Measurements from ENCODE around the gene SYNGR3.
"Not testable (repeated sequence)": the region's sequence is repeated elsewhere in the genome, so short reads cannot be mapped to it uniquely, and the experiment has no call there.

Gene SYNGR3

DNA sequence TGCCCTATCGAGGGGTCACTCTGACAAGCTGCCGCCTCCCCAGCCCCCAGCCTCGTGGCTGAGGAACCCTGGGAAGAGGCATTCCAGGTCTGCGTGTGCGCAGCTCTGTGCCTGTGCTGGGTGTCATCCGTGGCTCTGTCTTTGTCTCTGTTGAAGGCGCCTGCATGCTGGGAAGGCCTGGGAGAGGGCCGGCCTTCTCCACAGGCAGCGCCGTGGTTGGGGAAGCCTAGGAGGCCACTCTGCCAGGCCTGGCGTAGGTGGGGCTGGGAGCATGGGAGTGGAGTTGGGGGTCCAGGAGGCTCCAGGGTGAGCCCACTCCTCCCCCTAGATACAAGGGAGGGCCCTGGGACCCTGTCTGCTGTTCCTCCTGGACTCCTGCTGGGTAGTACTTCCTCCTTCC lies 40.3 kb downstream of the SYNGR3 start:
- no peak for DNase-seq

DNA sequence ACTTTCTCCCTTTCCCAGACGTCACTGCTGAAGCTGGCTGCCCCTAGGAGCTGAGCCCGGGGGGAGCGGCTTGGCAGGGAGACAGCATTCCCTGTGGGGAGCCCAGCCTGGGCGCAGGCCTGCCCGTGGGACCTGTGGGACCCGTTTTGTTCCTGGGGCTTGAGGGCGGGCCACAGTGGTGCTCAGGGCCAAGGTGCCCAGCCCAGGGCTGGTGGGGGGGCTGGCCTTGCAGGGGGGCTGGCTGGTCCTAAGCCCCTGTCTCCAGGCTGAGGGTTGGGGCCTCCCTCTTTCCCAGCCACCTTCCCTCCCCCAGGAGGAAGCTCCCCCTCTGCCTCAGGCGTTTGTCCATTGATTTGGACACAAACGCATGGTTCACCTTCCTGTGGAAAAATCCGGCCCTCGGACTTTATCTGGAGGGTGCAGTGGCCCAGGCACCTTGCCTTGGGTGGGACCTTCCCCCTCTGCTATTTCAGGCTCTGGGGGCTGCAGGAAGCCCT lies 41.4 kb downstream of the SYNGR3 start:
- no peak for DNase-seq

DNA sequence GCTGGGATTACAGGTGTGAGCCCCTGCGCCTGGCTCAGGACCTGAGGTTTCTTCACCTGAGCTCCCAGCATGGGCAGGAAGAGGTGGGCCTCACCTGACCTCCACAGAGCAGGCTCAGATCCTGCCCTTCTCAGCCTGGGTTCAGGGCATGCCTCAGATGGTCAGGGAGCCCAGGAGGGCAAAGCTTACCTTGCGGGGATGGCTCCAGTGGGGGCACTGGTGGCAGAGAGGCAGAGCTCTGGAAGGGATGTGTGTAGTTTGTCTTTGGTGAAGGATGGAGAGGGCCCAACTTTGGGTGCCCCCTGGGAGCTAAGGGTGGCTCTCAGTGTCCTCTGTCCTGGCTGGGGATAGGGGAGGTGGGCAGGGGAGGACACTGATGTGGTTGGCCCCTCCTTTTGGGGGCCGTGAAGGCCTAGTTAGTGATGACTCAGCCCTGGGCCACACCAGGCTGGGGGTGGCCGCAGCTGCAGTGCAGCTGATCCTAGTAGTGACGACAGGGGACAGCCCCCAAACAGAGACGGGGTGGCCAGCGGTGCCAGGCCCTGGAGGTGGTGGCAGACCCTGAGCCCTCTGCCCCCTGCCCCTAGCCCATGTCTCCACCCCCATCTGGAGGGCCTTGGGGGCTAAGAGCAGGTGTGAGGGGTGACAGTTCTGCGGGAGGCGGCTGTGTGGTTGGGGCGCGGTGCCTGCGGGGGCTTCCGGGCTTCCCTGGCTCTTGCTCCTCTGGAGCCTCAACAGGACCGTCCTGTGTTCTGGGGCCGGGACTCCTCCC lies 42.7 kb downstream of the SYNGR3 start:
- no peak for DNase-seq

DNA sequence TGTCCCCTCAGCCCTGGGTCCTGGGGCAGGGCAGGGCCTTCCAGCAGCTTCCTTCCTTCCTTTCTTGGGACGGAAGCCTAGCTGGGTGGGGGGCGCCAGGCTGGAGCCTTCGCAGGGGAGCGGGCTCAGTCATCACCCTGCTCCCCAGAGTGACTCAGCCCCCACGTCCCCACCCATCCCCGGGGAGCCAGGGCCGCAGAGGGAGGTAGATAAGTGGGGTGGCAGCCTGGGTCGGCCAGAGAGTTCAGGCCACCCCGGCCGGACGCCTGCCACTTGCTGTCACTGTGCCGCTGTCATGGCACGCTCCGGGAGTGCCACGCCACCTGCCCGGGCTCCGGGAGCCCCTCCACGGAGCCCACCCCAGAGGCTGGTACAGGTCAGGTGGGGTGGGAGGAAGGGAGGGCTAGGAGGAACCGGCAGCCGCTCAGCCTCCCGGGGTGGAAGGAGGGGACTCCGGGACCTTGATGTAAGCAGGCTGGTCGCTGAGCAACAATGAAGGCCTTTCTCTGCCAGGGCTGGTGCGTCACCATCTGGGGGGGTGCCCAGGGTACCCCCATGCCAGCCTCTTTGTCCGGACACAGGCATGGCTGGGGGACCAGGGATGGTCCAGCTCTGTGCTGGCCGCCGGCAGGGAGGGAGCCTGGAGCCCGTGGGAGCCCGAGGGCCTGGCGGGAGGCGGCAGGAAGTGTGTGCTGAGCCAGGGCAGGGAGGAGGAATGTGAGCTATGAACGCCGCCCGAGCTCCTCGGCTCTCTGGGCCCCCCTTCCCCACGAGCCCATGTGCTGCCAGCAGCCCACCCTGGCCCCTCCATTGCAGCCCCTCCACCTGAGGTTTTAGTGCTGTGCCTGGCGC lies 43.5 kb downstream of the SYNGR3 start:
- DNase-seq, result no peak

DNA sequence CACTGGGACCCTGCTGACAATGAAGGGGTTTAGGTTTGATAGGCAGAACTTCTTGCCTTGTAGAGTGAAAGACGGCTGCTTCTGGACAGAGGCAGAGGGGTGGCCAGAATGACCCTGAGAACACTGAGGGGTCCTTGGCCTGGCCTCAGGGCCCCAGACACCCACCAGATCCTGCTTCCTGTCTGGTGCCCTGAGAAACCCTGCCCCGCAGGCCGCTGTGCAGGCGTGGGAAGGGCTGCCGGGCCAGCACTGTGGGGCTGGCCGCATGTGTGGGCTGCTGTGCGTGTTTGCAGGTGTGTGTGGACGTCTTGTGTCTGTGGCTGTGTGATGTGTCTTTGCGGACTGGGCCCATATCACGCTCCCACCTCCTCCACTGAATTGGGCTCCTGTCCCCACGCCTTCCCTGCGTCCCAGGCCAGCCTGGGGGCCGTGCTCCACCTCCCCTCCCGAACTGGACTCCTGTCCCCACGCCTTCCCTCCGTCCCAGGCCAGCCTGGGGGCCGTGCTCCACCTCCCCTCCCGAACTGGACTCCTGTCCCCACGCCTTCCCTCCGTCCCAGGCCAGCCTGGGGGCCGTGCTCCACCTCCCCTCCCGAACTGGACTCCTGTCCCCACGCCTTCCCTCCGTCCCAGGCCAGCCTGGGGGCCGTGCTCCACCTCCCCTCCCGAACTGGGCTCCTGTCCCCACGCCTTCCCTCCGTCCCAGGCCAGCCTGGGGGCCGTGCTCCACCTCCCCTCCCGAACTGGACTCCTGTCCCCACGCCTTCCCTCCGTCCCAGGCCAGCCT lies 44.3 kb downstream of the SYNGR3 start:
- not testable (repeated sequence) for DNase-seq

DNA sequence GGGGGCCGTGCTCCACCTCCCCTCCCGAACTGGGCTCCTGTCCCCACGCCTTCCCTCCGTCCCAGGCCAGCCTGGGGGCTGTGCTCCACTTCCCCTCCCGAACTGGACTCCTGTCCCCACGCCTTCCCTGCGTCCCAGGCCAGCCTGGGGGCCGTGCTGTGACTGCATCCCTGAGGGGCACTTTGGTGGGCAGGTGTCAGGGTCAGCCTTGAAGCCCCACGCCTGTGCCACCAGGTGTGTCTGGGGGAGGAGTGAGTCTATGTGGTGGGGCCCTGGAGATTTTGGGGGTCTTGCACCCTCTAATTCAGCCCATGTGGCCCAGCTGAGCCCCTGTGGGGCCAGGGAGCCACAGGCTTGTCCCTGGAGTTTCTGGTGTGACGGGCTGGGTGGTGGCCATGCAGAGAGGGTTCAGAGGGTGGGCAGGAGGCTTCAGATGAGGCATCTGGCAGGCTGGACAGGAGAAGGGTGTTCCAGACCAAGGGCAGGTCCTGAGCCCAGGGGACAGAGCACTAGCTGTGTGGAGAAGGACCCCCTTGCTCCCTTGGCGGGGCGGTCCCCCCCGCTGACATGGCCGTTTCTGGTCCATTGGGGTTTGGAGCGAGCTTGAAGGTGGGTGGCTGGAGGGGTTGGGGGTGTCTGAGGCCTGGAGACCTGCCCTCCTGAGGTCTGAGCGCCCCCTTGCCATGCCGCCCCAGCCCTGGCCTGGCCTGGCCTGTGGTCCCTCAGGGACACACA lies 45.1 kb downstream of the SYNGR3 start:
- DNase-seq, result no peak

DNA sequence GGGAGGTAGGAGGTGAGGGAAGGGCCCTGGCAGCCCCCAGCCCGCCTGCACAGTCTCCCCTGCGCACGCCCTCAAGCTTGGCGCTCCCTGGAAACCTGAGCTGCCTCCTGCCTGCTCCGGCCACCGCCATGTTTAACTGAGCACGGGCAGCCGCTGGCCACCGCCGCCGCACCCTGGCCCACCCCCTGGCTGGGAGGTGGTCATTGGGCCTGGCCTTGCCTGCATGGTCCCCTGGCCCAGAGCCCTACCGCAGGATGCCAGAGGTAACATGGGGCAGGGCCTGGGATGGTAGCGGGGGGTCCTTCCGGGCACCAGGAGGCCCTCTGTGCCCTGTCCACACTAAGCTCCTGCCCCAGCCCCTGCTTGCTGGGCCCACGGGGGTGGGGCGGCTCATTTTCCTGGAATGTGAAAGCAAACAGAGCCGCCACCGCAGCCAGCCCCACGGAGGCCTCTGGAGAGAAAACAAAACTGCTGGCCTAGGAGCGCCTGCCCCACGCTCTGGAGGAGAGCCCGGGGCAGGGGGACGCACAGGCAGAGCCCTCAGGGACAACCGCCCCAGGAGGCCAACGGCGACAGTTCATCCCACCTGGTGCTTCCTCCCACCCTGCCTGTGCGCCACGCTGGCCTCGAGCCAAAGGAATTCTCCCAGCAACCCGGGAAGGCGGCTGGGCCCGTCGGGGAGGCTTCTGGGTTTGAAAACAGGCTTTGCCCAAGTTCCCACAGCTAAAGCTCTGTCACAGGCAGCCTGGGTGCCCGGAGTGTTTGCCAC lies 45.8 kb downstream of the SYNGR3 start:
- peak; percentile 85 for DNase-seq

DNA sequence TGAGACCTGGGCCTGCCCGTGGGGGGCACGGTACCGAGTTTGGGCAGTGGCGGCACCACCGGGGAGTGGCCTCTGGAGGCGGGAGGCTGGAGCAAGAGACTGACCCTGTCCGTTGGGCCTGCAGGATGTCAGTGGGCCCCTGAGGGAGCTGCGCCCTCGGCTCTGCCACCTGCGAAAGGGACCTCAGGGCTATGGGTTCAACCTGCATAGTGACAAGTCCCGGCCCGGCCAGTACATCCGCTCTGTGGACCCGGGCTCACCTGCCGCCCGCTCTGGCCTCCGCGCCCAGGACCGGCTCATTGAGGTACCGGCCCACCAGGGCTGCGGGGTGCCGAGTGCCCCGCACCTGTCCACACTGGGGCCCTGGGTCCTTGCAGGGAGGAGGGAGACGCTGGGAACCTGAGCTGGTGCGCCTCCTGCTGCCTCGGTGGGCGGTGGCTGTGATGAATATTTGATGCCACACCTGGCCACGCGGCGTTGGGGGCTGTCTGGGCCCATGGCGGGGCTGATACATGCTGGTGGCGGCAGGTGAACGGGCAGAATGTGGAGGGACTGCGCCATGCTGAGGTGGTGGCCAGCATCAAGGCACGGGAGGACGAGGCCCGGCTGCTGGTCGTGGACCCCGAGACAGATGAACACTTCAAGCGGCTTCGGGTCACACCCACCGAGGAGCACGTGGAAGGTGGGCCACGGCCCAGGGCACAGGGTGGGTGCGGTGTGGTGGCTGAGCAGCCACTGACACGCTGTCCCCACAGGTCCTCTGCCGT lies 46.6 kb downstream of the SYNGR3 start:
- no peak for DNase-seq

DNA sequence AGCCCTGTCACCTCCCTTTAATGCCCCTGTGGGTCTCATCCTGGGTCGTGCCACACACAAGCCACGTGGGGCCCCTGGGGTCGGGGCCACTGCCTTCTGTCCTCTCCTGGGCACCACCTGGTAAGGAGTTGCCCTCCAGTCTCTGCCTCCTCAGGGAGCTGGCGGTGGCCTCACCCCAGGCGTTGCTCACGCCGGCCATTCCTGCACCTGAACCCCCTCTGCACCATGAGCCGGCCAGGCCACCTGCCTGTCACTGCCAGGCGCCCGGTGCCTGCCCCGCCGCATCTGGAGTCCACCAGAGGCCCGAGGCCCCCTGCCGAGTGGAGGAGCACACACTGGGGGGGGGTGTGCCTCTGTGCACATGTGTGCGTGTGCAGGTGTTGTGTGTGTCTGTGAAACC lies 47.3 kb downstream of the SYNGR3 start:
- DNase-seq, result no peak

DNA sequence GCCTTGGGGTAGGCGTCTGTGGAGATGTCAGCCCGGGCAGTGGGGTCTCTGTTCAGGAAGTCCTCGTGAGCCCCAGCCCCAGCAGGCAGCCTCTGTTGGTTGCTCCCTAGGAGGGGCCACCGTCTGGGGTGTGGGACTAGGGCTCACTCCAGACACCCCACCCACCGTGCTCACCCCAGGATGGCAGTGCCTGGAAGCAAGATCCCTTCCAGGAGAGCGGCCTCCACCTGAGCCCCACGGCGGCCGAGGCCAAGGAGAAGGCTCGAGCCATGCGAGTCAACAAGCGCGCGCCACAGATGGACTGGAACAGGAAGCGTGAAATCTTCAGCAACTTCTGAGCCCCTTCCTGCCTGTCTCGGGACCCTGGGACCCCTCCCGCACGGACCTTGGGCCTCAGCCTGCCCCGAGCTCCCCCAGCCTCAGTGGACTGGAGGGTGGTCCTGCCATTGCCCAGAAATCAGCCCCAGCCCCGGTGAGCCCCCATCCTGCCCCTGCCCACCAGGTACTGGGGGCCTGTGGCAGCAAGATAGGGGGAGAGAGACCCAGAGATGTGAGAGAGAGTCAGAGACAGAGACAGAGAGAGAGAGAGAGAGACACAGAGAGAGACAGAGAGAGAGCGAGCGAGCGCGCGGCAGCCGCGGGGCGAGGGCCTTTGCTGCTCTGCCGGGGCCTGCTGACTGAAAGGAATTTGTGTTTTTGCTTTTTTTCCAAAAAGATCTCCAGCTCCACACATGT lies 48.0 kb downstream of the SYNGR3 start:
- no peak for DNase-seq

DNA sequence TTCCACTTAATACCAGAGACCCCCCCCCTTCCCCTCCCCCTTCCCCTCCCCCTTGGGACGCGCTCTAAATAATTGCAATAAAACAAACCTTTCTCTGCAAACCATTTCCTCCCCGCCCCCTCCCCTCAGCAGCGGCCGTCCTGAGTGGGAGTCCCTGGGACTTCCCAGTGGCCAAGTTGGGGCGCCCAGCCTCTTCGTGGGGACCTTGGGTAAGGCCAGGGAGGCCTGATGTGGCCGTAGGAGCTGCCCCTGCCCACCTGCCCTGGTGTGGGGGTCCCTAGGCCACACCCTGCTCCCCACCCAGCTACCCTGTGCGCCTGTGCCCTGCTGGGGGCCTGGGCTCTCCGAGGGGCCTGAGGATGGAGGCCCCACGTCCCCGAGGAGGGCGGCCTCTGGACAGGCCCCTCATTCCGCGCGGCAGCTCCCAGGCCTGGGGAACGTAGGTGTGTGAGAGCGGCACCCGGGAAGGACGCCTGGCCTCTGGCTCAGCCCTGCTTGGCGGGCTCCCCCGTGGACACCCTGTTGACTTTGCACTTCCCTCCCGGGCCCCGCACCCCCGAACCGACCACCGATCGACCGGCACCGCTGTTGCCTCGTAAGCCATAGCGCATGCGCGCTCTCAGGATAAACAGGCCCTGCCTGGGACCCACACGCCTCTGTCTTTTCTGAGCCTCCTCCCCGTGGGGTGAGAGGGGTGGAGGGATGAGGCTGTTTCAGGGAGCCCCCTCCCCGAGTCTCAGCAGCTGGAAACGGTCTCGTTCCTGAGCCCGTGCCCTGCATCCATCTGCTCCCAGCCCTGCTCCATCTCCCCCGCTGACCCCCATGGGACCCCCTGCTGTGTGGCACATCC lies 48.8 kb downstream of the SYNGR3 start:
- no peak for DNase-seq

DNA sequence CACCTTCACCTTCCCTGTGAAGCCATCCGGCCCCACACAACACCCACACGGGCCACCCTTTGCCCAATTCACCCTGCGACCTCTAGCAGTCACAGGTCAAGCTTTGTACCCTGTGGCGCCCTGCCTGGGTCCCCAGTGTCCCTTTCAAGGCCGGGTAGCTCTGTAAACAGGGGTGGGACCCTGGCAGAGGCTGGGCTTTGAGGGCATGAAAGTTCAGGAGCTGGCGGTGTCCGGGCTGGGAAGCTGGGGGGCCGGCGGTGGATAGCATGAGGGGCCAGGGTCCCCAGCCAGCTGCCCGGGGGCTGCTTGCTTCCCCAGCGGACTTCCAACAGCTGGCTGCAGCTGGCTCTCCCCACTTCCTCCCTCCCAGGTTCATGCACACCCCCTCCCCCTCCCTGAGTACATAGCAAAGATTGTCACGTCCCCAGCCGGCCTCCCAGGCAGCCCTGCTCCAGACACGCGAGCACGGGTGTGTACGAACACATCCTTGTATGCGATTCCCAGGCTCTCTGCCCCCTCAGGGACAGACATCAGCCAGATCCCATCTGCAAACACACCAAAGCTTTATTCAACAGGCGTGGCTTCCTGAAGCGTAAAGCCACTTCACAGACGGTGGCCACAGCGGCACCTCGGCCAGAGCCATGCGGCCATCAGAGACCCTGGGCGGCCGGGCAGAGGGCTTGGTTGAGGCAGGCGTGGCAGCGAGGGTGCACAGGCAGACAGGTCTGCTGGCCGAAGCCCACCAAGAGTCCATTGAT lies 49.7 kb downstream of the SYNGR3 start:
- peak; percentile 66 for DNase-seq

DNA sequence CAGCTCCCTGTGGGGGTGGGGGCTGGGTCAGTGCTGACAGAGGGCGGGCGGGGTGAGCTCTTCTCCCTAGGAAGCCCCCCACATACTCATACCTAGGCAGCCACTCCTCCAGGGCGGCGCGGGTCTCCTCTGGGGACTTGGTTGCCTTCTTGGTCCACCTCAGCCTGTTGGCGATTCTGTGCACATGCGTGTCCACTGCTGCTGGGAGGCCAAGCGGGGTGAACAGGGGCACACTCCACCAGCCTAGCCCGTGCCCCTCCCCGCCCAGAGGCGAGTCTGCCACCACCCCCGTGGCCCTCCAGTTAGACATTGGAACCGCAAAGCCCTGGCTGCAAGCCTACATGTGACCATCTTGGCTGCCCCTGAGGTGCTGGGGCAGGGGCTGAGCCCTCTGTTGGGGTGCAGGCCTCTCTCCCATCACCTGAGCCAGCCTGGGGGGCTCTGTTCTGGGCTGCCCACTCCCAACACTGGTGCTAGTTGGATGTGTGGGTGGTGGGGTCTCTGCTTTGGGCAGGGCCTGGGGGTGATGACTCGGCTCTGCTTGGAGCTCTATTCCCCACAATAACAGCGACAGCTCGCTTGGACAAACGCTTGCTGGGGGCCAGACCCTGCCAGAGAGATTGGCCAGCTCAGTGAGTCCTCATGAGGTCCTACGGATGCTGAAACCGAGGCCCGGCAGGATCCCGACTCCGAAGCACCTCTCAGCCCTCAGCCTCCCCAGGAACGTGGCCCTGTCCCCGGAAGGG lies 50.4 kb downstream of the SYNGR3 start:
- no peak for DNase-seq

DNA sequence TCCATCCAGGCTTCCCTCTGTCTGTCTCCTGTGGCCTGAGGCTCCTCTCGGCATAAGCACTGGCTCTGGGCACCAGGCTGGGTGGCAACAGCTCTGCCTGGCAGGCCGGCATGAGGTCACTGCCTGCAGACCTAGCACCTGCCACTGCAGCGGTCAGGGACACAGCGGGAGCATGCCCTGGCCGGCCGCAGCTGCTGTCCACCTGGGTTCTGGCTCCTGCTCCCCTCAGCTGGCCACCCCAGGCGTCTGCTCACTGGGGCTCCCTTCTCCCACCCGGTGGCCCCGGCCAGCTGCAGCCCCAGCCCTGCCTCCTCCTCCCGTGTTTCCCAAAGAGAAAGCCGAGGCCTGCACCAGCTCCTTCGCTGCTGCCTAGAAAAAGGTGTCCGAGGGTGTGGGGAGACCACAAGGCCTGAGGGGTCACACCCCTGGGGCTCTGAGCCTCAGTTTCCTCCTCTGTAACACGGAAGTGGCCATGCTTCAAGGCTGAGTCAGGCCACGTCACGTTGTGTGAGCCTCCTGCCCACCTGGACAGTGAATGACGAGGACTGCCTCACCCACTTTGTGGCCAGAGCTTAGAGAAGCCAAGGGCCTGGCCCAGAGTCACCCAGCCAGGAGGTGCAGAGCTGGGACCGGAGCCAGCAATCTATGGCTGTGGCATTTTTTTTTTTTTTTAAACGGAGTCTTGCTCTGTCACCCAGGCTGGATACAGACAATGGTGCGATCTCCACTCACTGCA lies 51.2 kb downstream of the SYNGR3 start:
- no peak for DNase-seq

DNA sequence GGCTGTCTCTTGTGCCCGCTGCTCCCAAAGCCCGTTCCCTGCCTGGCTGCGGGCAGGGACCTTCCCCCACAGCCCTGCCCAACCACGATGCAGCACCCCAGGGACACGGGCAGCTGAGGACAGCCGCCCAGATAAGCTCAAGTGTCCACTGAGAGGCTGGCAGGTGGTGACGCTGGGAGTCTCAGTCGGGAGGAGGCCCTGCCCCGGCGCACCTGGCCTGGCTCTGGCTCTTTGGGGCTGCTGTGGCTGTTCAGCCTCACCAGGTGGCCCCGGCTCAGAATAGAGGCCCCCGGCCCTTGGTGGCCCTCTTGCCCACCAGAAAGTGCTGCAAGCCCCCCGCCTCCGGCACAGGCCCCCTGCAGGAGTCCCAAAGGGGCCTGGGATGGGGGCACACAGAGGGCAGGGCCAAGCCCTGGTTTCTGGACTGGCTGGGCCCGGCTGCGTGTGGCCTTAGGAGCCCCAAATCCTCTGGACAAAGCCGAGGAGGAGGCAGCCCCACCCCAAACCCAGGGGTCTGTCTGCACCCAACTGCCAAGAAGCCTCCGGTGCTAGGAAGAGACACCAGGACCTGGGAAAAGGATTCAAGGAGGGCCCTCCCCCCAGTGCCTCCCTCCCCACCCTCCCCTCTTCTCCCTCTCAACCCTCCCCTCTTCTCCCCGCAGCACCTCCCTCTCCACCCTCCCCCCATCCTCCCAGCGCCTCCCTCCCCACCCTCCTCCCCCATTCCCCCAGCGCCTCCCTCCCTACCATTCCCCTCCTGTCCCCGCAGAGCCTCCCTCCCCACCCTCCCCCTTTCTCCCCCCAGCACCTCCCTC lies 52.6 kb downstream of the SYNGR3 start:
- DNase-seq, result peak; percentile 92

Data from NCI-H345 (cell line).